ENCODE measurements around the gene BMP6. TPM values are rescaled to one million over a fixed set of nuclear protein-coding genes. Genes with fewer than 3 reads are reported as not detected.

The BMP6 gene
- total and polyA plus RNA-seq, 8 donors, result 2.3 to 18.7 (median 3.7) TPM

GRCh38 chr6:7684076-7684475 is 41.8 kb upstream of the BMP6 start:
- Histone ChIP-seq H3K27me3 (peaks cover 0 to 11% of the 10 kb centered on the region in 2 donors), H3K36me3 (no peaks in the 10 kb centered on the region), H3K9me3 (no peaks in the 10 kb centered on the region), H3K4me1 (no peaks in the 10 kb centered on the region), H3K27ac (no peak overlapping the region), H3K4me3 (no peak overlapping the region)
- no peak for DNase-seq
- no peak for ATAC-seq
- intact Hi-C loops (cut with DNase I), result no loop called here
- TF ChIP-seq CTCF (IDR thresholded peaks at IDR 0.05), result no peak

GRCh38 chr6:7684843-7685242 is 41.1 kb upstream of the BMP6 start:
- intact Hi-C loops (cut with DNase I), result no loop called here

GRCh38 chr6:7685276-7685675 is 40.6 kb upstream of the BMP6 start:
- Histone ChIP-seq H3K9me3 (no peaks in the 10 kb centered on the region), H3K27ac (no peak overlapping the region), H3K36me3 (no peaks in the 10 kb centered on the region), H3K4me3 (no peak overlapping the region), H3K4me1 (no peaks in the 10 kb centered on the region), H3K27me3 (peaks cover 0 to 5% of the 10 kb centered on the region in 2 donors)
- ATAC-seq, result no peak
- intact Hi-C loops (cut with DNase I), result no loop called here
- no peak for DNase-seq
- no peak for TF ChIP-seq CTCF (IDR thresholded peaks at IDR 0.05)

More at GRCh38 chr6:7684843-7685242, 41.1 kb upstream of the BMP6 start:
- ATAC-seq (no peak), DNase-seq (no peak)
- H3K27ac ChIP-seq, result no peak overlapping the region
- H3K4me1 ChIP-seq, result no peaks in the 10 kb centered on the region
- H3K36me3 ChIP-seq, result no peaks in the 10 kb centered on the region
- no peaks in the 10 kb centered on the region for H3K9me3 ChIP-seq
- no peak overlapping the region for H3K4me3 ChIP-seq
- H3K27me3 ChIP-seq, result peaks cover 0 to 5% of the 10 kb centered on the region in 2 donors
- no peak for TF ChIP-seq CTCF (IDR thresholded peaks at IDR 0.05)

GRCh38 chr6:7687145-7688111 is 38.5 kb upstream of the BMP6 start:
- peak in 1 of 4 donors; percentile 26 for DNase-seq
- intact Hi-C loops (cut with DNase I), result no loop called here
- peak; percentile 78 for ATAC-seq

More at GRCh38 chr6:7687145-7688111, 38.5 kb upstream of the BMP6 start:
- peaks cover 0 to 5% of the 10 kb centered on the region in 2 donors for H3K27me3 ChIP-seq
- no peak overlapping the region for H3K27ac ChIP-seq
- no peaks in the 10 kb centered on the region for H3K4me1 ChIP-seq
- H3K9me3 ChIP-seq, result no peaks in the 10 kb centered on the region
- no peak overlapping the region for H3K4me3 ChIP-seq
- TF ChIP-seq CTCF (IDR thresholded peaks at IDR 0.05), result no peak
- H3K36me3 ChIP-seq, result no peaks in the 10 kb centered on the region

Data from left lung (tissue), 10 donors.